ENCODE data around the gene HOXC13. TPM values are rescaled to one million over a fixed set of nuclear protein-coding genes. Genes with fewer than 3 reads are reported as not detected.

Gene HOXC13
- total and polyA plus RNA-seq, 4 donors: not detected

- no peak for TF ChIP-seq CTCF (IDR thresholded peaks at IDR 0.05; ENCODE audit: control extremely low read depth, extremely low read depth)
- DNase-seq (no peak), ATAC-seq (ENCODE audit: insufficient read depth, low FRiP score) (no peak)
- H3K4me1 ChIP-seq (ENCODE audit: control insufficient read depth in 5 of 5, insufficient read depth in 5 of 5, low read length in 5 of 5): peaks cover 0 to 16% (median 4%) of the 10 kb centered on the region in 5 donors
- peaks cover 41 to 98% (median 87%) of the 10 kb centered on the region in 3 donors for H3K27me3 ChIP-seq (ENCODE audit: control insufficient read depth in 3 of 3, insufficient read depth in 3 of 3, low read length in 2 of 3)
- H3K9ac ChIP-seq (ENCODE audit: insufficient read depth in 1 of 2, low read length in 2 of 2): no peak within 1 kb of the TSS
- no peaks in the 10 kb centered on the region for H3K36me3 ChIP-seq (ENCODE audit: control insufficient read depth in 4 of 4, insufficient read depth in 4 of 4, low read length in 4 of 4)
- no peak within 1 kb of the TSS for H3K4me3 ChIP-seq
- WGBS, 2 donors: 6 to 10% methylated on average over 21 of the region's 21 CpGs
- no peak within 1 kb of the TSS for H3K27ac ChIP-seq (ENCODE audit: low read depth in 1 of 2, low read length in 1 of 2)
- H3K9me3 ChIP-seq (ENCODE audit: control insufficient read depth in 4 of 4, insufficient read depth in 3 of 4, low read length in 3 of 4): peaks cover 0 to 16% (median 0%) of the 10 kb centered on the region in 4 donors
Measured at GRCh38 chr12:53972722-53973235, 34.1 kb downstream of the HOXC13 start, which contains the start of gene HOXC11. Gene HOXC11 (plus strand): TSS chr12:53973126. CDS start chr12:53973242, 116 bp downstream.

DNA sequence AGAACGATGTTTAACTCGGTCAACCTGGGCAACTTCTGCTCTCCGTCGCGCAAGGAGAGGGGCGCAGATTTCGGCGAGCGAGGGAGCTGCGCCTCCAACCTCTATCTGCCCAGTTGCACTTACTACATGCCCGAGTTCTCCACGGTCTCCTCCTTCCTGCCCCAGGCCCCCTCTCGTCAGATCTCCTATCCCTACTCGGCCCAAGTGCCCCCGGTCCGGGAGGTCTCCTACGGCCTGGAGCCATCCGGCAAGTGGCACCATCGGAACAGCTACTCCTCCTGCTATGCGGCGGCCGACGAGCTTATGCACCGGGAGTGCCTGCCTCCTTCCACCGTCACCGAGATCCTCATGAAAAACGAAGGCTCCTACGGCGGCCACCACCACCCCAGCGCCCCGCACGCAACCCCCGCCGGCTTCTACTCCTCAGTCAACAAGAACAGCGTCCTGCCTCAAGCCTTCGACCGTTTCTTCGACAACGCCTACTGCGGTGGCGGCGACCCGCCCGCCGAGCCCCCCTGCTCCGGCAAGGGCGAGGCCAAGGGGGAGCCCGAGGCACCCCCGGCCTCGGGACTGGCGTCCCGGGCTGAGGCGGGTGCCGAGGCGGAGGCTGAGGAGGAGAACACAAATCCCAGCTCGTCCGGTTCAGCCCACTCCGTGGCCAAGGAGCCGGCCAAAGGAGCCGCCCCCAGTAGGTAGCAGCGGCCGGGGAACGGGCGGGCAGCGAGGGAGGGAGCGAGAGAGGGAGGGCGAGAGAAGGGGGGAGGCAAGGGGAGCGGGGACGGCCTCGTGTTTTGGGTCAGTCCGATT, 34.8 kb downstream of the HOXC13 start:
- Histone ChIP-seq H3K9me3 (ENCODE audit: control insufficient read depth in 4 of 4, insufficient read depth in 3 of 4, low read length in 3 of 4) (peaks cover 0 to 17% (median 0%) of the 10 kb centered on the region in 4 donors), H3K27me3 (ENCODE audit: control insufficient read depth in 3 of 3, insufficient read depth in 3 of 3, low read length in 2 of 3) (peaks cover 40 to 98% (median 86%) of the 10 kb centered on the region in 3 donors), H3K9ac (ENCODE audit: insufficient read depth in 1 of 2, low read length in 2 of 2) (no peak overlapping the region), H3K27ac (ENCODE audit: low read depth in 1 of 2, low read length in 1 of 2) (no peak overlapping the region), H3K36me3 (ENCODE audit: control insufficient read depth in 4 of 4, insufficient read depth in 4 of 4, low read length in 4 of 4) (no peaks in the 10 kb centered on the region), H3K4me1 (ENCODE audit: control insufficient read depth in 5 of 5, insufficient read depth in 5 of 5, low read length in 5 of 5) (peaks cover 0 to 16% (median 4%) of the 10 kb centered on the region in 5 donors), H3K4me3 (no peak overlapping the region)
- ATAC-seq (ENCODE audit: insufficient read depth, low FRiP score) (no peak), DNase-seq (no peak)
- 2 to 4% methylated on average over 68 to 71 of the region's 71 CpGs for WGBS, 2 donors
- TF ChIP-seq CTCF (IDR thresholded peaks at IDR 0.05; ENCODE audit: control extremely low read depth, extremely low read depth): no peak

GRCh38 chr12:53974084-53975063, 35.7 kb downstream of the HOXC13 start, which contains the start of gene HOTAIR:
Gene HOTAIR (minus strand): TSS chr12:53974954.
- DNase-seq (peak in 1 of 3 donors; percentile 41), ATAC-seq (ENCODE audit: insufficient read depth, low FRiP score) (no peak)
- no peak for TF ChIP-seq CTCF (IDR thresholded peaks at IDR 0.05; ENCODE audit: control extremely low read depth, extremely low read depth)
- H3K36me3 ChIP-seq (ENCODE audit: control insufficient read depth in 4 of 4, insufficient read depth in 4 of 4, low read length in 4 of 4): no peaks in the 10 kb centered on the region
- no peak within 1 kb of the TSS for H3K9ac ChIP-seq (ENCODE audit: insufficient read depth in 1 of 2, low read length in 2 of 2)
- peaks cover 0 to 16% (median 4%) of the 10 kb centered on the region in 5 donors for H3K4me1 ChIP-seq (ENCODE audit: control insufficient read depth in 5 of 5, insufficient read depth in 5 of 5, low read length in 5 of 5)
- no peak within 1 kb of the TSS for H3K27ac ChIP-seq (ENCODE audit: low read depth in 1 of 2, low read length in 1 of 2)
- no peak within 1 kb of the TSS for H3K4me3 ChIP-seq
- H3K27me3 ChIP-seq (ENCODE audit: control insufficient read depth in 3 of 3, insufficient read depth in 3 of 3, low read length in 2 of 3): peaks cover 43 to 98% (median 86%) of the 10 kb centered on the region in 3 donors
- peaks cover 0 to 17% (median 0%) of the 10 kb centered on the region in 4 donors for H3K9me3 ChIP-seq (ENCODE audit: control insufficient read depth in 4 of 4, insufficient read depth in 3 of 4, low read length in 3 of 4)
- WGBS, 2 donors: 3% methylated on average over 48 to 63 of the region's 63 CpGs
